GM12878 (cell line): ENCODE measurements around the gene MSH3. TPM values are rescaled to one million over a fixed set of nuclear protein-coding genes. Genes with fewer than 3 reads are reported as not detected.

ENCODE experiments used
- ATAC-seq: fragments of 200-7000 bp; cut with Tn5 transposase; 3 replicates; pipeline ENCODE4 v1.9.1; 2020; ENCODE audit warnings: mild to moderate bottlenecking, moderate library complexity
- BruUV-seq: library from RNA; stranded (reverse); fragments of 400-500 nt; replicated peaks from 2 replicates; lab custom pipeline; 2021; lab: Mats Ljungman, UMichigan
- CTCF ChIA-PET: fragments of 300-600 bp; sonication (Branson Sonifier 250); formaldehyde crosslinking; extraction: SDS; loops from one replicate; lab custom pipeline; 2021; ENCODE audit warnings: inconsistent platforms; lab: Yijun Ruan, JAX
- POLR2A ChIA-PET: fragments of 350-600 bp; formaldehyde crosslinking; extraction: SDS; loops from one replicate; lab custom pipeline; 2021; ENCODE audit warnings: inconsistent platforms; lab: Charles Lee
- RAD21 ChIA-PET: fragments of 300-600 bp; sonication (Branson Sonifier 250); formaldehyde crosslinking; loops from one replicate; lab custom pipeline; 2023; ENCODE audit warnings: antibody characterized with exemption; ENCODE audit not compliant: unreplicated experiment; lab: Charles Lee
- SMC1A ChIA-PET: fragments of 300-600 bp; sonication (Branson Sonifier 250); formaldehyde crosslinking; loops from one replicate; lab custom pipeline; 2023; ENCODE audit not compliant: unreplicated experiment, uncharacterized antibody; lab: Charles Lee
- DNase-seq: peaks from one replicate; pipeline ENCODE4 v3.0.0-alpha.2; 2011; ENCODE audit warnings: low read depth, low spot score
- FAIRE-seq: peaks from 3 replicates; lab custom pipeline; 2011; peaks lifted over from hg19 to GRCh38; lab: Jason Lieb, UNC
- H2AFZ ChIP-seq: 2 replicates; pipeline ENCODE4 v1.6.0; 2011; ENCODE audit warnings: low read depth, low read length, control low read depth; ENCODE audit not compliant: control insufficient read depth
- H3K27ac ChIP-seq: 2 replicates; pipeline ENCODE4 v1.5.1; 2011; ENCODE audit warnings: control low read depth; ENCODE audit not compliant: control insufficient read depth, insufficient read depth
- H3K27me3 ChIP-seq, 2 experiments: replicated peaks in 1 of 2; 2 replicates each; pipeline versions ENCODE4 v1.6.0 to v1.6.1; 2011; ENCODE audit warnings: low read length in 1 of 2; ENCODE audit not compliant: control insufficient read depth in 2 of 2, insufficient read depth in 2 of 2
- H3K36me3 ChIP-seq, 2 experiments: 2 replicates each; pipeline ENCODE4 v1.5.1; 2011; ENCODE audit warnings: low read length in 1 of 2; ENCODE audit not compliant: control insufficient read depth in 2 of 2, insufficient read depth in 2 of 2
- H3K4me1 ChIP-seq: 2 replicates; pipeline ENCODE4 v1.6.1; 2011; ENCODE audit warnings: mild to moderate bottlenecking, low read length, moderate library complexity, mixed read lengths; ENCODE audit not compliant: control insufficient read depth, insufficient read depth
- H3K4me2 ChIP-seq: 2 replicates; pipeline ENCODE4 v1.6.0; 2011; ENCODE audit warnings: control low read depth; ENCODE audit not compliant: control insufficient read depth, insufficient read depth
- H3K4me3 ChIP-seq: fragments of 200-600 bp; sonication (generic); 2 replicates; pipeline ENCODE4 v1.5.1; 2016
- H3K79me2 ChIP-seq: 2 replicates; pipeline ENCODE4 v1.6.0; 2011; ENCODE audit warnings: low read length; ENCODE audit not compliant: control insufficient read depth, insufficient read depth
- H3K9ac ChIP-seq: 2 replicates; pipeline ENCODE4 v1.8.0; 2011; ENCODE audit warnings: low read length, control low read depth, mixed read lengths; ENCODE audit not compliant: control insufficient read depth, insufficient read depth
- H3K9me3 ChIP-seq: replicated peaks from 3 replicates; pipeline ENCODE4 v1.5.1; 2011; ENCODE audit warnings: mild to moderate bottlenecking, low read length; ENCODE audit not compliant: control insufficient read depth, insufficient read depth
- H4K20me1 ChIP-seq: 2 replicates; pipeline ENCODE4 v1.6.0; 2011; ENCODE audit not compliant: control insufficient read depth, insufficient read depth
- ESRRA ChIP-seq: IDR thresholded peaks from 2 replicates; pipeline ENCODE4 v1.6.1; 2012; ENCODE audit warnings: mild to moderate bottlenecking, low read length, improper control_type of control experiment
- HSF1 ChIP-seq: fragments of 150-350 bp; IDR thresholded peaks from 2 replicates; pipeline ENCODE4 v1.6.1; 2014; ENCODE audit warnings: mild to moderate bottlenecking, low read depth, low read length
- KLF5 ChIP-seq: fragments of 450-650 bp; IDR thresholded peaks from 2 replicates; pipeline ENCODE4 v1.6.1; 2014; ENCODE audit warnings: mild to moderate bottlenecking; ENCODE audit not compliant: partially characterized antibody
- ZZZ3 ChIP-seq: IDR thresholded peaks from 2 replicates; pipeline ENCODE4 v1.6.1; 2011; ENCODE audit warnings: low read depth; ENCODE audit not compliant: control insufficient read depth, insufficient read length
- WGBS: methylation state at CpG from one replicate; pipeline ENCODE4 v1.1.6; 2016; ENCODE audit warnings: low lambda C conversion rate; ENCODE audit not compliant: insufficient replicate concordance, insufficient coverage; ENCODE audit errors: missing lambda C conversion rate; 5-methylcytosine and 5-hydroxymethylcytosine counted together
- in situ Hi-C: fragments of 300-500 bp; cut with MboI; formaldehyde crosslinking; loops from 9 replicates; pipeline ENCODE4 v1.14.3; 2018; ENCODE audit warnings: mixed read lengths
- intact Hi-C: fragments of 100-400 bp; cut with micrococcal nuclease; formaldehyde crosslinking; loops from one replicate; pipeline ENCODE4 v1.14.2; 2022; ENCODE audit not compliant: unreplicated experiment
- polyA plus RNA-seq, 11 experiments: library from polyadenylated mRNA; depleted of rRNA in 4 of 11; unstranded in 6 of 11; stranded (reverse) in 5 of 11; fragments of >200 nt; fragmentation: Nextera tagmentation in 4 of 11; fragmentation: Illumina TruSeq in 1 of 11; extraction: Ambion mirVana in 4 of 11; extraction: Trizol in 1 of 11; gene quantifications; 1 replicate in 1 of 11; 2 replicates in 10 of 11; pipeline versions ENCODE4 v1.2.1 to v1.2.3, GENCODE V29; 2011 to 2016; ENCODE audit warnings: inconsistent platforms in 2 of 11, missing spikeins in 2 of 11, low read depth in 1 of 11
- total RNA-seq, 4 experiments: library from RNA; depleted of rRNA in 3 of 4; stranded (reverse); fragments of >200 nt in 3 of 4; fragmentation: Illumina TruSeq in 1 of 4; extraction: Trizol in 1 of 4; gene quantifications; 2 replicates each; pipeline versions ENCODE4 v1.2.1 to v1.2.3, GENCODE V29; 2013 to 2021

Gene MSH3
- total and polyA plus RNA-seq, 10 of the 15 experiments (the other 5 are each of a cell fraction or from before 2014, with no cell fraction given): 4.7 to 17.5 (median 12.2) TPM

DNA sequence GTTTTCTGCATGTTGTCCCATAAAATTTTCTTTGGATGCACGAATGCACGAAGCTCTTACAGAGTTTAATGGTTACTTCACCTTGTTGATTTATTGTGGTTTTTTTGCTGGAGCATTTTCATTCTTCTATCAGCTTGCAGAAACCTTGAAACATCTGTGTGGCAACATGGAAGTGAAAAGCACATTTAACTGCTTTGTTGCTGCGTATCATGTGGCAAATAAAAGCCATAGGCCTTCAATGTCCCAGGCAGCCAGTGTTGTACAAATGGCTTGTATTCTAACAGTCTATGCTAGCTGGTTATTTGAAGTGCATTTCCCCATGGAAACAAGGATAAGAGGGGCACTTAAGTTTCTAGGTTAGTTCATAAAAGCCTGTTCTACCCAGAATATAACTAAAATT lies 263.2 kb downstream of the MSH3 start (continued):
- no peak for TF ChIP-seq ZZZ3
- no peak for TF ChIP-seq ESRRA
- TF ChIP-seq, all 136 proteins: peak for 0

- H3K4me2 ChIP-seq: no peak overlapping the region
- no peak overlapping the region for H3K9ac ChIP-seq
- no peaks in the 10 kb centered on the region for H3K79me2 ChIP-seq
- H3K27me3 ChIP-seq: no peaks in the 10 kb centered on the region
- BruUV-seq: no TSS peak
- TF ChIP-seq KLF5 (no peak), HSF1 (no peak)
- H3K4me1 ChIP-seq: peaks cover 4% of the 10 kb centered on the region; the same call in 1 of the 2 replicates
- ChIA-PET POLR2A (no interaction called here), SMC1A (interaction anchor here (1.1 kb wide), 1 partner anchor 59 kb away, joined by 3 read pairs; no protein-coding TSS in a partner anchor), CTCF (no interaction called here), RAD21 (interaction anchor here (1.1 kb wide), 1 partner anchor 9 kb away, joined by 3 read pairs; no protein-coding TSS in a partner anchor)
- H4K20me1 ChIP-seq: no peaks in the 10 kb centered on the region
- in situ Hi-C loops: no loop called here
- H3K4me3 ChIP-seq: no peak overlapping the region
- no peak overlapping the region for H3K27ac ChIP-seq
- 78% methylated on average over 6 of the region's 6 CpGs for WGBS
- ATAC-seq: no peak
- no peak for DNase-seq
- H3K9me3 ChIP-seq: no peaks in the 10 kb centered on the region
- intact Hi-C loops: no loop called here
- H2AFZ ChIP-seq: no peak overlapping the region
- FAIRE-seq: no peak
- H3K36me3 ChIP-seq: no peaks in the 10 kb centered on the region
Measured at GRCh38 chr5:80919678-80920196, 265.3 kb downstream of the MSH3 start.
